HG02798 (cell line): ENCODE measurements around the gene LTB4R2.

ENCODE experiments used
- ATAC-seq: cut with Tn5 transposase; IDR thresholded peaks from one replicate; pipeline ENCODE4 v1.9.1; 2021; ENCODE audit warnings: mild to moderate bottlenecking; ENCODE audit not compliant: unreplicated experiment, poor library complexity

Gene LTB4R2

GRCh38 chr14:24297190-24297964 lies 12.6 kb upstream of the LTB4R2 start:
- peak; percentile 2 for ATAC-seq

GRCh38 chr14:24298892-24299254 lies 11.1 kb upstream of the LTB4R2 start:
- peak; percentile 7 for ATAC-seq

GRCh38 chr14:24299255-24300191 lies 10.4 kb upstream of the LTB4R2 start, which contains the start of the genes DHRS1 and NOP9:
Gene DHRS1 (minus strand): TSS chr14:24299780. CDS start chr14:24299106, 674 bp downstream.
Gene NOP9 (plus strand): TSS chr14:24299850. CDS start chr14:24299955, 105 bp downstream.
- peak; percentile 87 for ATAC-seq

GRCh38 chr14:24300326-24300980 lies 9.5 kb upstream of the LTB4R2 start:
- no peak for ATAC-seq

- ATAC-seq, result no peak
Observed at GRCh38 chr14:24304019-24304387, 5.9 kb upstream of the LTB4R2 start.

GRCh38 chr14:24307156-24307574 lies 2.8 kb upstream of the LTB4R2 start:
- no peak for ATAC-seq

- ATAC-seq, result no peak
Observed at GRCh38 chr14:24307575-24308341, 2.2 kb upstream of the LTB4R2 start, which contains the start of gene CIDEB. Gene CIDEB (minus strand): TSS chr14:24307977. CDS start chr14:24307858, 119 bp downstream.

GRCh38 chr14:24308342-24309124 lies 1.4 kb upstream of the LTB4R2 start:
- ATAC-seq, result no peak

GRCh38 chr14:24310265-24310645 lies 315 bp downstream of the LTB4R2 start:
- ATAC-seq, result no peak

- peak; percentile 76 for ATAC-seq
Observed at GRCh38 chr14:24310646-24311604, 985 bp downstream of the LTB4R2 start, which contains the start of gene LTB4R. Gene LTB4R (plus strand): TSS chr14:24311502. CDS start chr14:24315652, 4,150 bp downstream.

- ATAC-seq, result no peak
Observed at GRCh38 chr14:24311837-24312615, 2.1 kb downstream of the LTB4R2 start.

- no peak for ATAC-seq
Observed at GRCh38 chr14:24312736-24313507, 3.0 kb downstream of the LTB4R2 start.

GRCh38 chr14:24313913-24314312 lies 4.0 kb downstream of the LTB4R2 start:
- no peak for ATAC-seq

GRCh38 chr14:24314377-24315193 lies 4.6 kb downstream of the LTB4R2 start:
- ATAC-seq, result no peak

GRCh38 chr14:24315243-24315806 lies 5.4 kb downstream of the LTB4R2 start:
- ATAC-seq, result no peak
